HG03342 (cell line): ENCODE results near the gene TM4SF4.

Source experiments
- ATAC-seq: cut with Tn5 transposase; IDR thresholded peaks from one replicate; pipeline ENCODE4 v1.9.1; 2021; ENCODE audit warnings: mild to moderate bottlenecking, moderate library complexity; ENCODE audit not compliant: unreplicated experiment

The TM4SF4 gene

GRCh38 chr3:149454746-149455145 is 19.8 kb upstream of the TM4SF4 start:
- no peak for ATAC-seq

- no peak for ATAC-seq
Measured at GRCh38 chr3:149455366-149455765, 19.1 kb upstream of the TM4SF4 start.

GRCh38 chr3:149455989-149456388 is 18.5 kb upstream of the TM4SF4 start:
- ATAC-seq, result no peak

GRCh38 chr3:149459491-149460059 is 14.9 kb upstream of the TM4SF4 start:
- ATAC-seq, result no peak

- no peak for ATAC-seq
Measured at GRCh38 chr3:149460117-149460516, 14.4 kb upstream of the TM4SF4 start.

- ATAC-seq, result no peak
Measured at GRCh38 chr3:149462051-149462450, 12.4 kb upstream of the TM4SF4 start.

GRCh38 chr3:149462581-149463011 is 11.9 kb upstream of the TM4SF4 start:
- ATAC-seq, result no peak

- ATAC-seq, result no peak
Measured at GRCh38 chr3:149463921-149464320, 10.6 kb upstream of the TM4SF4 start.

GRCh38 chr3:149464542-149465328 is 9.8 kb upstream of the TM4SF4 start:
- no peak for ATAC-seq

- ATAC-seq, result no peak
Measured at GRCh38 chr3:149465351-149465883, 9.1 kb upstream of the TM4SF4 start.

GRCh38 chr3:149466192-149466591 is 8.3 kb upstream of the TM4SF4 start:
- ATAC-seq, result no peak

- ATAC-seq, result peak; percentile 77
Measured at GRCh38 chr3:149468504-149469212, 5.8 kb upstream of the TM4SF4 start.

GRCh38 chr3:149470381-149470780 is 4.1 kb upstream of the TM4SF4 start:
- no peak for ATAC-seq

- no peak for ATAC-seq
Measured at GRCh38 chr3:149472030-149472797, 2.3 kb upstream of the TM4SF4 start.

- no peak for ATAC-seq
Measured at GRCh38 chr3:149473357-149474249, 894 bp upstream of the TM4SF4 start.

GRCh38 chr3:149475451-149476060 is 1.1 kb downstream of the TM4SF4 start:
- ATAC-seq, result no peak

GRCh38 chr3:149476225-149476624 is 1.7 kb downstream of the TM4SF4 start:
- ATAC-seq, result no peak

GRCh38 chr3:149479621-149480325 is 5.3 kb downstream of the TM4SF4 start:
- ATAC-seq, result no peak
